SK-N-SH treated with all-trans-retinoic acid at 6 μM for 48 hours (cell line): ENCODE data around the gene OR2T29.
"Not testable (repeated sequence)": the region's sequence is repeated elsewhere in the genome, so short reads cannot be mapped to it uniquely, and the experiment has no call there.

ENCODE experiments used
- BACH2 ChIP-seq: fragments of 250-450 bp; sonication (Bioruptor Pico); IDR thresholded peaks from 2 replicates; pipeline ENCODE4 v1.9.0; 2021; ENCODE audit warnings: mild to moderate bottlenecking, borderline replicate concordance
- PPARA ChIP-seq: fragments of 250-450 bp; sonication (Bioruptor Pico); IDR thresholded peaks from 2 replicates; pipeline ENCODE4 v1.5.0; 2020; ENCODE audit warnings: mild to moderate bottlenecking, borderline replicate concordance
- RARB ChIP-seq: fragments of 250-450 bp; sonication (Bioruptor Pico); IDR thresholded peaks from 2 replicates; pipeline ENCODE4 v1.8.0; 2021; ENCODE audit warnings: mild to moderate bottlenecking, moderate library complexity

DNA sequence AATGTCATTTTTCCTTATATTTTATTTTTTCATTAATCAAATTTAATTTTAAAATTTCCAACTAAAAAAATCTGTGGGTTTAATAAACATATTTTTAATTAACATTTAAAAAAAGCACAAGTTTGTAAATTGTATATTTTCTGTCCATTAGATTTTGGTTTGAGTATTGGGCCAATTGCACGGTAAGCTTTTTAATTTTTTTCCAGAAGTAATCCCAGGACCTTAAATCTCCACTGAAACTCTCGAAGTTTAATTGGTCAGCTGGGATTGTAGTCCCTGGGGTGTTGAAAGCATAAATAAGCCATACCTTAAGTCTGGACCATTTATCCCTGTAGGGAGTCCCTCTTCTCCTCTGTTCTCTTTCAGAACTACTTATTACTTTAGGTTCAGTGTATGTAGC is 54.8 kb downstream of the OR2T29 start, which contains the start of gene OR2G6:
- TF ChIP-seq RARB (CRISPR knock-in tag); BACH2; PPARA: not testable (repeated sequence)
